GF-D8 (cell line): ENCODE results near the gene SERF2.
"Not testable (repeated sequence)": the region's sequence is repeated elsewhere in the genome, so short reads cannot be mapped to it uniquely, and the experiment has no call there.

Experiments used
- DNase-seq: peaks from one replicate; lab custom pipeline; 2025; lab: John Stamatoyannopoulos, UW

SERF2 gene

GRCh38 chr15:43794269-43795037 lies 2.3 kb downstream of the SERF2 start:
- DNase-seq, result no peak

DNA sequence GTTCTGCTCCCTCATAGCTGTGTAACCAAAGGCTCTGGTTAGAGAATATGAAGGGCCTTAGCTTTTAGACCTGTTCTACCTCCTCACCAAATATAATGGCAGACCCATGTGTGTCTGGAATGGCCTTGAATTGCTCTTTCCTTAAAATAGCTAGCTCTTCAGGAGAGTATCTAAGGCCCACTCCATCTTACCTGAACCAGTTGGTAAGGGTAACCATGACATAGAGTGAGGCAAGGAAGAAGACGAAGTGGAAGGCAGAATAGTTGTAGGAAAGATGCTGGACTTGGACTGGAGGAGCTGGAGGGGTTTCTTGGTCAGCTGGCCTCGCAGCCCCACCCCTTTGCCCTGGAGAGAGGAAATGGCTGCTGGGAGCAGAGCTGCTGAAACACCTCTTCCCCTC lies 3.1 kb downstream of the SERF2 start:
- DNase-seq, result no peak

- no peak for DNase-seq
Measured at GRCh38 chr15:43795997-43796396, 3.9 kb downstream of the SERF2 start.

DNA sequence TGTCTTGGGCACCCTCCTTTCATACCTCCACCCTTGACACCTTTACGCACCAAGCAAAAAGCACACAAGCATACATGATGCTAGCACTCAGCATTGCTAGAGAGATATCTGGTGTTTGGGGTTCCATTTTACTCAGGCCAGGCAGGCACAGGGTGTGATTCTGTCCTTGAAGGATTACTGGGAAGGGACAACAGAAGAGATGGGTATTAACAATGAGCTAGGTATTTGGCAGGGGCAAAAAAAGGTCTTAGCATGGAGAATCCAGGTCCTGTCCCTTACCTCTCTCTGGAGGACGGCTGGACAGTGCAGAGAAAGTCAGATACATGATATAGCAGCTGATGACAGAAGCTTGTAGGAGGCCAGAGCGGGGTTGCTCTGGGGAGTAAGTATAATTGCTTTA lies 4.4 kb downstream of the SERF2 start:
- DNase-seq, result no peak

DNA sequence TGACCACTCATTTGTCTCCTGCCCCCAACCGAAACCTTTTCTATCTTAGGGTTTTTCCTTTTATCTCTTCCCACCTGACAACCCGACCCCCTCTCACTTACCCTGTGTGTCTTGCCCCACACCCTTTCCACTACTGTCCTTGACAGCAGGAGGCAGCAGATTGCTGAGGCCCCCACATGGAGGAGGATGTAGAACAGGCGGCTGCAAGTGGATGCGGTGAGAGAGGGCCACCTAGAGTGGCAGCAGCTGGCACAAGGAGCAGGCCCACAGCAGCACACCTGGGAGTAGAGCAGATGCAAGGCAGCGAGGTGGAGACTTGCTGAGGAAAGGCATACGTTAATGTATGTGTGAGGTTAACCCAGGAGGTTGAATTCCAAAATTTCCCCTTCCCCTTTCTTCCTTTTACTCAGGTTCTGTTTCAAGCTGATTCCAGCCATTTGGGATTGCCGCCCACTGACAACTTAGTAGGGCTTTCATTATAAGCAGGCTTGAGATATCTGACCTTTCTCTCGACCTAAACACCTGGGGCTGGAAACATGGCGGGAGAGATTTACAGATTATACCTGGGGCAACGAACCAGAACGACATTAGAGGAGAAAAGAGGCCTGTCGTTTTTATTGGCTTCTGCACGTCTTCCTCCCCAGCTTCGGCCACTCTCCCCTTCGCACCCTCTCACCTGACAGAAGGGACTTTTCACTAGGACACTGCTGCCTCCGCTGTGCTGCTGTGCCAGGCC lies 7.3 kb downstream of the SERF2 start:
- no peak for DNase-seq

DNA sequence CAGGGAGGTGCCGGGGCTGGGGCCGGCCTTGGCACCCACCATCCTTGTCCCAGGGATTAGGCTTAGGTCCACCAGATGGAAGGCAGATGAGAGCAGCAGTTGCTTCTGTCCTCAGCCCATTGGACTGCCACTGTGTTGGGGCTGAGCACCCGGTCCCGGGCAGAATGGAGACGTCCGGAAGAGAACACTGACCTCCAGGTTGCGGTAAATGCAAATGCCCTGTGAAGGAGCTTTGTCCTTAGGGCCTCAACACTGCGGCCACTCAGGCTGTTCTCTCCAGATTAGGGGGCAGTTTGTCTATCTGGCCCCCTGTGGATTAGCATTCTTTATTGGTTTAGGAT lies 7.8 kb downstream of the SERF2 start, which contains the start of gene SERINC4:
Gene SERINC4 (minus strand): TSS at position 276 of the 341 bp plus-strand sequence. CDS start 234 bp downstream, at position 42.
- DNase-seq, result no peak

DNA sequence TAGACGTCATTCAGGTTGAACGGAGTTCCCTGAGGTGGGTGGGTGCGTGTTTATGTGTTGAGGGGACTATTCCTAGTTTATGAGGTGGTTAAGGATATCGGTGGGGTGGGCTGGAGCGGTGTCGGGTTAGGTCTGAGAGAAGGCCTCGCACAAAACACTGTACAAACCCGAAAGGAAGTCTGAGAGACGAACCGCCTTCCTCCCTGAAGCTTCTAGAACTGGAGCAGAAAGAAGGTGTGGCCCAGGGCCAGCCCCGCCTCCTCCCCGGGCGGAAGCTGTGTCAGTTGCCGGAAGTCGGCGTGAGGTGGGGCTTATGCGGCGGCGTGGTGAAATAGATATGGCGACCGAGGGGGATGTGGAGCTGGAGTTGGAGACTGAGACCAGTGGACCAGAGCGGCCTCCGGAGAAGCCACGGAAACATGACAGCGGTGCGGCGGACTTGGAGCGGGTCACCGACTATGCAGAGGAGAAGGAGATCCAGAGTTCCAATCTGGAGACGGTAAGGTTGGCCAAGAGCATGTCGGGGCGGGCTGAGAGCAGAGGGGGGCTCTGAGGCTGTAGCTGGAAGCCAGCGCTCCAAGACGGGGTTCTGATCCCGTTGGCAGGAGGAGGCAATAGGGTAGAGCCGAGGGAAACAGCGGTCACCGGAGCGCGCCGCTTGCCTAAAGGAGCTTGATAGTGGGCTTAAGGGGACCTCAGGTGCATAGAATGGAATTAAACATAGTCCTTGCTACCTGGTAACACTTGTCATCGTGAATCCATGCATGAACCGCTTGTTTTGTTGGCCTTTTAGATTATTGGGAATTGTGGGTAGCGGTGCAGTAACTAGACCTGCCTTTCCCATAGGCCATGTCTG lies 8.4 kb downstream of the SERF2 start, which contains the start of gene HYPK:
Gene HYPK (plus strand): TSS at position 314 of the 856 bp plus-strand sequence. CDS start 24 bp downstream, at position 338.
- peak; percentile 31 for DNase-seq

DNA sequence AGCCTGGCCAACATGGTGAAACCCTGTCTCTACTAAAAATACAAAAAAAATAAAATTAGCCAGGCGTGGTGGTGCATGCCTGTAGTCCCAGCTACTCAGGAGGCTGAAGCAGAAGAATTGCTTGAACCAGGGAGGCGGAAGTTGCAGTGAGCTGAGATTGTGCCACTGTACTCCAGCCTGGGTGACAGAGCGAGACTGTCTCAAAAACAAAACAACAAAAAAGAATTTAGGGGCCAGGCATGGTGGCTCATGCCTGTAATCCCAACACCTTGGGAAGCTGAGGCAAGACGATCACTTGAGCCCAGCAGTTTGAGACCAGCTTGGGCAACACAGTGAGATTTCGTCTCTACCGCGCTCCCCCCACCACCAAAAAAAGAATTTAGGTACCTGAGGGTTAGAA lies 10.6 kb downstream of the SERF2 start:
- DNase-seq, result not testable (repeated sequence)

GRCh38 chr15:43808435-43808950 lies 16.4 kb downstream of the SERF2 start:
- DNase-seq, result no peak

DNA sequence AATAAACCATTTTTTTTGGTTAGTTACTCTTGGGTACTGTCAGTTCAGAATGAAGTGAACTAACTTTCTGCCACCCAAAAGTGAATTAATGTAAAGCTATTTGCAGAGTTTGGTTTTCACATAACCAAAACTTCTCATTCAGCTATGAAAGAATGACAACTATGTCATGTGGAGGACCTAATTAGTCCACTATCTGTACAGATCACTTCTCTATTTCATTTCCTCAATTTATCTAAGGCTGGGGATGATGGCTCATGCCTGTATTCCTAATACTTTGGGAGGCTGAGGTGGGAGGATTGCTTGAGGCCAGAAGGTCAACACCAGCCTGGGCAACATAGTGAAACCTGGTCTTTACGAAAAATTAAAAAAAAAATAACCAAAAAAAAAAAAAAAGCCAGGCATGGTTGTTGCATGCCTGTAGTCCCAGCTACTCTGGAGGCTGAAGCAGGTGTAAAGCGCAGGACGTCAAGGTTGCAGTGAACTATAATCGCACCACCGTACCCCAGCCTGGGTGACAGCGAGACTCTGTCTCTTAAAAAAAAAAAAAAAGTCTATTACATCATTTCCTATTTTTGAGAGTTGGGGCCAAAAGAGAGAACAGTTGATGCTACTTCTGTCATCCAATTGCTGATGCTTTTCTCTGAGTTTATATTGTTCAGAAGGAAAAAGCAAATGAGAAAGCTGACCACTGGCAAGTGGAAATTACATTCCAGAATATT lies 17.0 kb downstream of the SERF2 start:
- no peak for DNase-seq

DNA sequence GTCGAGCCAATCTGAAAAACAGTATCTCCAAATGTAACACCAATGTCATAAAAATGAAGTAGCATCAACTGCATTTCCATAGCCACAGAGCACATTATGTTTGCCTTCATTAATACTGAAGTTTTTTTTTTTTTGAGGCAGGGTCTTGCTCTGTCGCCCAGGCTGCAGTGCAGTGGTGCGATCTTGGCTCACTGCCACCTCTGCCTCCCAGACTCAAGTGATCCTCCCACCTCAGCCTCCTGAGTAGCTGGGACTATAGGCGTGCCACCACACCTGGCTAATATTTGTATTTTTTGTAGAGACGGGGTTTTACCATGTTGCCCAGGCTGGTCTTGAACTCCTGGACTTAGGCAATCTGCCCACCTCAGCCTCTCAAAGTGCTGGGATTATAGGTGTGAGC lies 22.9 kb downstream of the SERF2 start:
- not testable (repeated sequence) for DNase-seq

GRCh38 chr15:43821505-43821904 lies 29.4 kb downstream of the SERF2 start:
- DNase-seq, result no peak

GRCh38 chr15:43824302-43825246 lies 32.5 kb downstream of the SERF2 start, which contains the start of gene MFAP1:
Gene MFAP1 (minus strand): TSS chr15:43824690. CDS start chr15:43824569, 121 bp downstream.
- peak; percentile 88 for DNase-seq

DNA sequence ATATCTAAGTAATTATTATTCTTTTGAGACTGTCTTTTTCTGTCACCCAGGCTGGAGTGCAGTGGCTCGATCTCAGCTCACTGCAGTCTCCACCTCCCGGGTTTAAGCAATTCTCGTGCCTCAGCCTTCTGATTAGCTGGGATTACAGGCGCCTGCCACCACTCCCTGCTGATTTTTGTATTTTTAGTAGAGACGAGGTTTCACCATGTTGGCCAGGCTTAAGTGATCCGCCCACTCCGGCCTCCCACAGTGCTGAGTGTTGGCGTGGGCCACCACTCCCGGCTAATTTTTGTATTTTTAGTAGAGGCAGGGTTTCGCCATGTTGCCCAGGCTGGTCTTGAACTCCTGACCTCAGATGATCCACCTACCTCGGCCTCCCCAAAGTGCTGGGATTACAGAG lies 33.2 kb downstream of the SERF2 start:
- not testable (repeated sequence) for DNase-seq

DNA sequence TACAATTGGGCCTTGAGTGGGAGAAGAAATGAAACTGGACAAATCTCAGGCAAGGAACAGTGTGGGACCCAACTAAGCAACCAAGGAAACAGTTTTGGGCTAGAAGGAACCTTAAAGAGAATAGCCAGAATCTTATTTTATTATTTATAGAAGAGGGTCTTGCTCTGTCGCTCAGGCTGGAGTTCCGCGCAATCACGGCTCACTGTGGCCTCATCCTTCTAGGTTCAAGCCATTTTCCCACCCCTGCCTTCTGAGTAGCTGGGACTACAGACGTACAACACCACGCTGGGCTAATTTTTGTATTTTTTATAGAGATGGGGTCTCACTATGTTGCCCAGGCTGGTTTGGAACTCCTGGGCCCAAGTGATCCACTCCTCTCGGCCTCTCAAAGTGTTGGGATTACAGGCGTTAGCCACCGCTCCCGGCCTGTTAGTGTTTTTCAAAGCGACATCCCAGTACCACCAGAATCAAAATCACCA lies 33.9 kb downstream of the SERF2 start:
- no peak for DNase-seq

DNA sequence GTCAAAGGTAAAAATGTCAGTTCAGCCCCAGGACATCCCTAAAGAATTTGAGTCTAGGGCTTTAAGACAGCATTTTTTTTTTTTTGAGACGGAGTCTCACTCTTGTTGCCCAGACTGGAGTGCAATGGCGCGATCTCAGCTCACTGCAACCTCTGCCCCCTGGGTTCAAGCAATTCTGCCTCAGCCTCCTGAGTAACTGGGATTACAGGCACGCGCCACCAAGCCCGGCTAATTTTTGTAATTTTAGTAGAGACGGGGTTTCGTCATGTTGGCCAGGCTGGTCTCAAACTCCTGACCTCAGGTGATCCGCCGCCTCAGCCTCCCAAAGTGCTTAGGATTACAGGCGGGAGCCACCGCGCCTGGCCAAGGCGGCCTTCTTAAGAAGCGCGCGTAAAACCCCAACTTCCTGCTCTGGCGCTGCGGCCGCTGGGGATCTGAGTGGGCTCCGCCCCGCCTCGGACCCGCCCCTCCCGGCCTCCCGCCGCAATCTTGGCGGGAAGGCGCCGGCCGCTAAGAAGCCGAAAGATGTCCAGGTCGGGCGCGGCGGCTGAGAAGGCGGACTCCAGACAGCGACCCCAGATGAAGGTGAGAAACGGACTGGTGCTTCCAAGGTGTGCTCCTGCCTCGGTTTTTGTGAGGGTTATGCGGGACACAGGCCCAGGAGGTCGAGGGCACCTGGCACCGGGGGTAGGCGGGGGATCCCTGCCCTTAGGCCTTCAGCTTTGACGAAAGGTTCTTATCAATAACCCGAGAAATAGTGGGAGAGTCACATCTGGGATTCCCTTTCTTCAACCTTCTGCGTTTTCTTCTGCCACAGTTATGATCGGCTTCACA lies 34.6 kb downstream of the SERF2 start, which contains the start of gene WDR76:
Gene WDR76 (plus strand): TSS at position 495 of the 834 bp plus-strand sequence. CDS start 31 bp downstream, at position 526.
- DNase-seq, result peak; percentile 26

DNA sequence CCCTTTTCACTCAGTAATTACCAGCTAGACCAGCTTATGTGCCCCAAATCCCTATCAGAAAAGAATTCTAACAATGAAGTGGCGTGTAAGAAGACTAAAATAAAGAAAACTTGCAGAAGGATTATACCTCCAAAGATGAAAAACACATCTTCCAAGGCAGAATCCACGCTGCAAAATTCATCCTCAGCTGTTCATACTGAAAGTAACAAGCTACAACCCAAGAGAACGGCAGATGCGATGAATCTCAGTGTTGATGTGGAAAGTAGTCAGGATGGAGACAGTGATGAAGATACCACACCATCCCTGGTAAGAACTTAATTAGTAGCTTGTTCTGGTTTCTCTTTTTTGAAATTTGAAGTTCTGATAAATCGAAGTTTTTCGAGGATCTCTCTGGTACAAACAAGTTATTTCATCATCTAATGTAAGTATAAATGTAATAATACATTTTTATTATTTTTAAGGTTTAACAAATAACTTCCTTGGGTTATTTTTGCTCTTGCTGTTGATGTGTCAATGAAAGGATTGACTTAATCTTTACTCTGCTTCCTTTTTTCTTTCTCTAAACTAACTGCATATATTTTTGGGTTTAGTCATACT lies 36.0 kb downstream of the SERF2 start:
- no peak for DNase-seq

- DNase-seq, result not testable (repeated sequence)
Measured at GRCh38 chr15:43829951-43830540, 37.9 kb downstream of the SERF2 start.
